Measurements from ENCODE around the gene RASSF1.

RASSF1 gene

GRCh38 chr3:50351323-50351697 lies 10.7 kb upstream of the RASSF1 start:
- TF ChIP-seq, protein P1, sequence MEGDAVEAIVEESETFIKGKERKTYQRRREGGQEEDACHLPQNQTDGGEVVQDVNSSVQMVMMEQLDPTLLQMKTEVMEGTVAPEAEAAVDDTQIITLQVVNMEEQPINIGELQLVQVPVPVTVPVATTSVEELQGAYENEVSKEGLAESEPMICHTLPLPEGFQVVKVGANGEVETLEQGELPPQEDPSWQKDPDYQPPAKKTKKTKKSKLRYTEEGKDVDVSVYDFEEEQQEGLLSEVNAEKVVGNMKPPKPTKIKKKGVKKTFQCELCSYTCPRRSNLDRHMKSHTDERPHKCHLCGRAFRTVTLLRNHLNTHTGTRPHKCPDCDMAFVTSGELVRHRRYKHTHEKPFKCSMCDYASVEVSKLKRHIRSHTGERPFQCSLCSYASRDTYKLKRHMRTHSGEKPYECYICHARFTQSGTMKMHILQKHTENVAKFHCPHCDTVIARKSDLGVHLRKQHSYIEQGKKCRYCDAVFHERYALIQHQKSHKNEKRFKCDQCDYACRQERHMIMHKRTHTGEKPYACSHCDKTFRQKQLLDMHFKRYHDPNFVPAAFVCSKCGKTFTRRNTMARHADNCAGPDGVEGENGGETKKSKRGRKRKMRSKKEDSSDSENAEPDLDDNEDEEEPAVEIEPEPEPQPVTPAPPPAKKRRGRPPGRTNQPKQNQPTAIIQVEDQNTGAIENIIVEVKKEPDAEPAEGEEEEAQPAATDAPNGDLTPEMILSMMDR (IDR thresholded peaks at IDR 0.05; ENCODE audit: low read depth, low read length): no peak
- H3K4me3 ChIP-seq (ENCODE audit: low read depth, low read length): peak overlapping the region; percentile 72

- TF ChIP-seq, protein P1 (IDR thresholded peaks at IDR 0.05; ENCODE audit: low read depth, low read length): no peak
- H3K4me3 ChIP-seq (ENCODE audit: low read depth, low read length): peak within 1 kb of the TSS; percentile 72
Measured at GRCh38 chr3:50350527-50351322, 10.1 kb upstream of the RASSF1 start, which contains the start of the genes CYB561D2 and NPRL2. TSS of gene CYB561D2 (plus strand) at chr3:50350862. CDS start at chr3:50351434, 572 bp downstream. TSS of gene NPRL2 (minus strand) at chr3:50350775. CDS start at chr3:50350652, 123 bp downstream.

- peak overlapping the region; percentile 72 for H3K4me3 ChIP-seq (ENCODE audit: low read depth, low read length)
- TF ChIP-seq, protein P1 (IDR thresholded peaks at IDR 0.05; ENCODE audit: low read depth, low read length): no peak
Measured at GRCh38 chr3:50350213-50350526, 9.5 kb upstream of the RASSF1 start.

- TF ChIP-seq, protein P1 (IDR thresholded peaks at IDR 0.05; ENCODE audit: low read depth, low read length): peak; percentile 44; the same call in 1 of the 2 replicates
- no peak overlapping the region for H3K4me3 ChIP-seq (ENCODE audit: low read depth, low read length)
Measured at GRCh38 chr3:50347187-50347813, 6.7 kb upstream of the RASSF1 start.

DNA sequence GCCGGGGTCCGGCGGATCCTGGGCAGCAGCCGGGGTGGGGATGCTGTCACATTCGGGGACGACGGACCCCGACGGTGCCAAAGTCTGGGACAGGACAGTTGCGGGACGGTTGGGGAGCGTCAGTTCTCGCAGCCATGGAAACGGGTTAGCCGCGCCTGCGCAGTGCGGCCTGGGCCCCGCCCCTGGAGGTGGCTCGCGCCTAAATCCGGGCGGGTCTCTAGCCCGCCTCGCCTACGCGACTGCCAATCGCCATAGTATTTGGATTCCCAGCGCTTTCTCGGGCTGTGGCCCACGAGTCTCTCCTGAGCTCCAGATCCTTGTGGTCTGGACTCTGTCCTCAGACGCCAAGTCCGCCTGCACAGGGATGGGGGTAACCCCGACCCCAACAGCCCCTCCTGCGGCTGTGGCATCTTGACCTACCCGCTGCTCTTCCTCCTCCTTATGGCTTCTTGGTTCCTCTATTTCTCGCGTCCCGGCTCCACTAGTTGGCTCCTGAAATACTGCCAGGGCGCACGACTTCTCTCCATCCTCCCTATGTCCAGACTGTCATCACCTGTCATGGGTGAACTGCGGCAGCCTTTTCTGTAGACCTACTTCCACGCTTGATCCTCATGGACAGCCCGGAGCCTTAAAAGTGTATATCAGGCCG lies 5.1 kb upstream of the RASSF1 start, which contains the start of gene ZMYND10:
TSS of gene ZMYND10 (minus strand) at position 147 of the 649 bp plus-strand sequence. CDS start 153 bp downstream, outside the sequence.
- TF ChIP-seq, protein P1 (IDR thresholded peaks at IDR 0.05; ENCODE audit: low read depth, low read length): no peak
- peak within 1 kb of the TSS; percentile 54 for H3K4me3 ChIP-seq (ENCODE audit: low read depth, low read length)

- TF ChIP-seq, protein P1 (IDR thresholded peaks at IDR 0.05; ENCODE audit: low read depth, low read length): no peak
- peak overlapping the region; percentile 54 for H3K4me3 ChIP-seq (ENCODE audit: low read depth, low read length)
Measured at GRCh38 chr3:50345008-50345407, 4.4 kb upstream of the RASSF1 start.

All from WI38 (cell line).